ENCODE measurements around the gene ARHGAP22.

ARHGAP22 gene

GRCh38 chr10:48478469-48478868 is 126.4 kb downstream of the ARHGAP22 start:
- no peaks in the 10 kb centered on the region for H3K4me1 Mint-ChIP-seq
- no peak overlapping the region for H3K27ac Mint-ChIP-seq
- peaks cover 50% of the 10 kb centered on the region for H3K27me3 Mint-ChIP-seq
- H3K9me3 Mint-ChIP-seq: no peaks in the 10 kb centered on the region
- H3K4me3 Mint-ChIP-seq: no peak overlapping the region
- no peaks in the 10 kb centered on the region for H3K36me3 Mint-ChIP-seq
- ATAC-seq: no peak

- peaks cover 50% of the 10 kb centered on the region for H3K27me3 Mint-ChIP-seq
- H3K9me3 Mint-ChIP-seq: no peaks in the 10 kb centered on the region
- no peak overlapping the region for H3K4me3 Mint-ChIP-seq
- H3K4me1 Mint-ChIP-seq: no peaks in the 10 kb centered on the region
- H3K27ac Mint-ChIP-seq: no peak overlapping the region
- no peak for ATAC-seq
- H3K36me3 Mint-ChIP-seq: no peaks in the 10 kb centered on the region
Observed at GRCh38 chr10:48477616-48478015, 127.3 kb downstream of the ARHGAP22 start.

GRCh38 chr10:48477141-48477540 is 127.7 kb downstream of the ARHGAP22 start:
- no peak for ATAC-seq
- no peak overlapping the region for H3K27ac Mint-ChIP-seq
- H3K4me3 Mint-ChIP-seq: no peak overlapping the region
- no peaks in the 10 kb centered on the region for H3K4me1 Mint-ChIP-seq
- no peaks in the 10 kb centered on the region for H3K36me3 Mint-ChIP-seq
- no peaks in the 10 kb centered on the region for H3K9me3 Mint-ChIP-seq
- peaks cover 50% of the 10 kb centered on the region for H3K27me3 Mint-ChIP-seq

- H3K27me3 Mint-ChIP-seq: peaks cover 50% of the 10 kb centered on the region
- no peaks in the 10 kb centered on the region for H3K9me3 Mint-ChIP-seq
- H3K36me3 Mint-ChIP-seq: no peaks in the 10 kb centered on the region
- no peaks in the 10 kb centered on the region for H3K4me1 Mint-ChIP-seq
- no peak overlapping the region for H3K27ac Mint-ChIP-seq
- no peak overlapping the region for H3K4me3 Mint-ChIP-seq
- no peak for ATAC-seq
Observed at GRCh38 chr10:48476279-48476982, 128.4 kb downstream of the ARHGAP22 start.

- no peak for ATAC-seq
- H3K27ac Mint-ChIP-seq: no peak overlapping the region
- no peaks in the 10 kb centered on the region for H3K36me3 Mint-ChIP-seq
Observed at GRCh38 chr10:48475943-48476278, 129.0 kb downstream of the ARHGAP22 start.

GRCh38 chr10:48474765-48475365 is 130.0 kb downstream of the ARHGAP22 start:
- Mint-ChIP-seq H3K4me3 (no peak overlapping the region), H3K27me3 (peaks cover 35% of the 10 kb centered on the region), H3K4me1 (no peaks in the 10 kb centered on the region), H3K36me3 (no peaks in the 10 kb centered on the region), H3K9me3 (no peaks in the 10 kb centered on the region), H3K27ac (no peak overlapping the region)
- ATAC-seq: no peak

More at GRCh38 chr10:48475943-48476278, 129.0 kb downstream of the ARHGAP22 start:
- H3K4me1 Mint-ChIP-seq: no peaks in the 10 kb centered on the region
- H3K27me3 Mint-ChIP-seq: peaks cover 45% of the 10 kb centered on the region
- no peaks in the 10 kb centered on the region for H3K9me3 Mint-ChIP-seq
- H3K4me3 Mint-ChIP-seq: no peak overlapping the region

GRCh38 chr10:48473704-48474103 is 131.2 kb downstream of the ARHGAP22 start:
- H3K27me3 Mint-ChIP-seq: peaks cover 23% of the 10 kb centered on the region
- no peaks in the 10 kb centered on the region for H3K9me3 Mint-ChIP-seq

GRCh38 chr10:48472501-48473069 is 132.3 kb downstream of the ARHGAP22 start:
- Mint-ChIP-seq H3K4me3 (no peak overlapping the region), H3K27me3 (peaks cover 21% of the 10 kb centered on the region), H3K9me3 (no peaks in the 10 kb centered on the region), H3K27ac (no peak overlapping the region), H3K4me1 (no peaks in the 10 kb centered on the region), H3K36me3 (no peaks in the 10 kb centered on the region)
- no peak for ATAC-seq

More at GRCh38 chr10:48473704-48474103, 131.2 kb downstream of the ARHGAP22 start:
- ATAC-seq: no peak
- H3K4me3 Mint-ChIP-seq: no peak overlapping the region
- H3K4me1 Mint-ChIP-seq: no peaks in the 10 kb centered on the region
- H3K27ac Mint-ChIP-seq: no peak overlapping the region
- H3K36me3 Mint-ChIP-seq: no peaks in the 10 kb centered on the region

- no peaks in the 10 kb centered on the region for H3K9me3 Mint-ChIP-seq
- peaks cover 10% of the 10 kb centered on the region for H3K27me3 Mint-ChIP-seq
- no peak overlapping the region for H3K4me3 Mint-ChIP-seq
- no peaks in the 10 kb centered on the region for H3K4me1 Mint-ChIP-seq
- H3K36me3 Mint-ChIP-seq: no peaks in the 10 kb centered on the region
- ATAC-seq: no peak
- no peak overlapping the region for H3K27ac Mint-ChIP-seq
Observed at GRCh38 chr10:48470893-48471805, 133.7 kb downstream of the ARHGAP22 start.

- ATAC-seq: no peak
- Mint-ChIP-seq H3K4me1 (no peaks in the 10 kb centered on the region), H3K9me3 (no peaks in the 10 kb centered on the region), H3K4me3 (no peak overlapping the region), H3K27ac (no peak overlapping the region), H3K27me3 (peaks cover 2% of the 10 kb centered on the region), H3K36me3 (no peaks in the 10 kb centered on the region)
Observed at GRCh38 chr10:48470115-48470892, 134.6 kb downstream of the ARHGAP22 start.

GRCh38 chr10:48469516-48470020 is 135.3 kb downstream of the ARHGAP22 start:
- Mint-ChIP-seq H3K9me3 (no peaks in the 10 kb centered on the region), H3K4me3 (no peak overlapping the region), H3K36me3 (no peaks in the 10 kb centered on the region), H3K4me1 (no peaks in the 10 kb centered on the region), H3K27me3 (no peaks in the 10 kb centered on the region), H3K27ac (no peak overlapping the region)
- ATAC-seq: no peak

GRCh38 chr10:48468866-48469511 is 135.9 kb downstream of the ARHGAP22 start:
- Mint-ChIP-seq H3K4me1 (no peaks in the 10 kb centered on the region), H3K4me3 (no peak overlapping the region), H3K27me3 (no peaks in the 10 kb centered on the region), H3K36me3 (no peaks in the 10 kb centered on the region), H3K27ac (no peak overlapping the region), H3K9me3 (no peaks in the 10 kb centered on the region)
- no peak for ATAC-seq

- no peak for ATAC-seq
- H3K27ac Mint-ChIP-seq: no peak overlapping the region
Observed at GRCh38 chr10:48468130-48468790, 136.6 kb downstream of the ARHGAP22 start.

GRCh38 chr10:48467669-48468068 is 137.2 kb downstream of the ARHGAP22 start:
- H3K27me3 Mint-ChIP-seq: no peaks in the 10 kb centered on the region
- no peaks in the 10 kb centered on the region for H3K36me3 Mint-ChIP-seq
- H3K4me1 Mint-ChIP-seq: no peaks in the 10 kb centered on the region
- no peak overlapping the region for H3K27ac Mint-ChIP-seq
- H3K4me3 Mint-ChIP-seq: no peak overlapping the region
- H3K9me3 Mint-ChIP-seq: no peaks in the 10 kb centered on the region
- no peak for ATAC-seq

More at GRCh38 chr10:48468130-48468790, 136.6 kb downstream of the ARHGAP22 start:
- Mint-ChIP-seq H3K27me3 (no peaks in the 10 kb centered on the region), H3K4me3 (no peak overlapping the region), H3K4me1 (no peaks in the 10 kb centered on the region), H3K9me3 (no peaks in the 10 kb centered on the region), H3K36me3 (no peaks in the 10 kb centered on the region)

Data from stimulated activated memory B cell treated with anti-CD40 and anti-IgM and Interleukin-4, amounts not matched to agents 10 μg/mL and 1 μg/mL and 100 μg/mL, for 72 hours (primary cell).